ENCODE measurements around the gene ZFP90. TPM values are rescaled to one million over a fixed set of nuclear protein-coding genes. Genes with fewer than 3 reads are reported as not detected.
A peak's percentile ranks its signal among the peaks of the same experiment; 100 is the strongest.
"Not testable (repeated sequence)": the region's sequence is repeated elsewhere in the genome, so short reads cannot be mapped to it uniquely, and the experiment has no call there.

Gene ZFP90
- total RNA-seq, 3 donors from 2014 or later = 35.7 to 40.6 (median 40.3) TPM

GRCh38 chr16:68492543-68493411, 46.3 kb upstream of the ZFP90 start:
- intact Hi-C loops (cut with DNase I; ENCODE audit: low total_unique reads) = no loop called here
- no peak overlapping the region for H3K27ac ChIP-seq
- TF ChIP-seq POLR2AphosphoS5 (IDR thresholded peaks at IDR 0.05) (no peak), CTCF (IDR thresholded peaks at IDR 0.05) (no peak)

GRCh38 chr16:68493412-68494070, 45.5 kb upstream of the ZFP90 start:
- intact Hi-C loops (cut with DNase I; ENCODE audit: low total_unique reads) = no loop called here
- Histone ChIP-seq H3K27ac (no peak overlapping the region), H3K4me1 (peaks cover 0 to 7% of the 10 kb centered on the region in 2 donors), H3K36me3 (no peaks in the 10 kb centered on the region), H3K27me3 (no peaks in the 10 kb centered on the region), H3K9me3 (no peaks in the 10 kb centered on the region), H3K4me3 (no peak overlapping the region)
- no peak for DNase-seq (ENCODE audit: low spot score in 2 of 2)
- TF ChIP-seq POLR2A (IDR thresholded peaks at IDR 0.05) (no peak), POLR2AphosphoS5 (IDR thresholded peaks at IDR 0.05) (no peak), CTCF (IDR thresholded peaks at IDR 0.05) (no peak)

More at GRCh38 chr16:68492543-68493411, 46.3 kb upstream of the ZFP90 start:
- no peak for DNase-seq (ENCODE audit: low spot score in 2 of 2)
- Histone ChIP-seq H3K4me1 (peaks cover 0 to 7% of the 10 kb centered on the region in 2 donors), H3K27me3 (no peaks in the 10 kb centered on the region), H3K36me3 (no peaks in the 10 kb centered on the region), H3K9me3 (no peaks in the 10 kb centered on the region), H3K4me3 (no peak overlapping the region)

- H3K27me3 ChIP-seq; H3K9me3 ChIP-seq; intact Hi-C loops (cut with DNase I; ENCODE audit: low total_unique reads); H3K4me3 ChIP-seq; DNase-seq (ENCODE audit: low spot score in 2 of 2); H3K4me1 ChIP-seq; H3K27ac ChIP-seq; H3K36me3 ChIP-seq: not testable (repeated sequence)
Measured at GRCh38 chr16:68494261-68494660, 44.8 kb upstream of the ZFP90 start.

- no peaks in the 10 kb centered on the region for H3K9me3 ChIP-seq
- no peaks in the 10 kb centered on the region for H3K27me3 ChIP-seq
- peak in 1 of 2 donors; percentile 67 for DNase-seq (ENCODE audit: low spot score in 2 of 2)
- peaks cover 0 to 7% of the 10 kb centered on the region in 2 donors for H3K4me1 ChIP-seq
- no peaks in the 10 kb centered on the region for H3K36me3 ChIP-seq
- peak overlapping the region; percentile 66 to 76 for H3K27ac ChIP-seq
- TF ChIP-seq CTCF (IDR thresholded peaks at IDR 0.05) (no peak), POLR2A (IDR thresholded peaks at IDR 0.05) (no peak), POLR2AphosphoS5 (IDR thresholded peaks at IDR 0.05) (no peak)
- intact Hi-C loops (cut with DNase I; ENCODE audit: low total_unique reads) = no loop called here
- H3K4me3 ChIP-seq = no peak overlapping the region
Measured at GRCh38 chr16:68496689-68497088, 42.4 kb upstream of the ZFP90 start.

GRCh38 chr16:68499006-68499405, 40.1 kb upstream of the ZFP90 start:
- H3K4me1 ChIP-seq = peaks cover 0 to 7% of the 10 kb centered on the region in 2 donors
- H3K9me3 ChIP-seq = no peaks in the 10 kb centered on the region
- no peaks in the 10 kb centered on the region for H3K27me3 ChIP-seq
- no peak for TF ChIP-seq CTCF (IDR thresholded peaks at IDR 0.05)
- no peak overlapping the region for H3K27ac ChIP-seq
- H3K36me3 ChIP-seq = no peaks in the 10 kb centered on the region
- peak in 1 of 2 donors; percentile 31 for DNase-seq (ENCODE audit: low spot score in 2 of 2)
- intact Hi-C loops (cut with DNase I; ENCODE audit: low total_unique reads) = no loop called here
- H3K4me3 ChIP-seq = no peak overlapping the region
